Cortex of kidney (tissue), 1 donor: Measurements from ENCODE around the gene MUC4.
"Not testable (repeated sequence)": the region's sequence is repeated elsewhere in the genome, so short reads cannot be mapped to it uniquely, and the experiment has no call there.

Experiments used
- DNase-seq: peaks from one replicate; lab custom pipeline; 2025; lab: John Stamatoyannopoulos, UW

Gene MUC4

GRCh38 chr3:195761123-195761566 lies 50.6 kb downstream of the MUC4 start:
- no peak for DNase-seq

DNA sequence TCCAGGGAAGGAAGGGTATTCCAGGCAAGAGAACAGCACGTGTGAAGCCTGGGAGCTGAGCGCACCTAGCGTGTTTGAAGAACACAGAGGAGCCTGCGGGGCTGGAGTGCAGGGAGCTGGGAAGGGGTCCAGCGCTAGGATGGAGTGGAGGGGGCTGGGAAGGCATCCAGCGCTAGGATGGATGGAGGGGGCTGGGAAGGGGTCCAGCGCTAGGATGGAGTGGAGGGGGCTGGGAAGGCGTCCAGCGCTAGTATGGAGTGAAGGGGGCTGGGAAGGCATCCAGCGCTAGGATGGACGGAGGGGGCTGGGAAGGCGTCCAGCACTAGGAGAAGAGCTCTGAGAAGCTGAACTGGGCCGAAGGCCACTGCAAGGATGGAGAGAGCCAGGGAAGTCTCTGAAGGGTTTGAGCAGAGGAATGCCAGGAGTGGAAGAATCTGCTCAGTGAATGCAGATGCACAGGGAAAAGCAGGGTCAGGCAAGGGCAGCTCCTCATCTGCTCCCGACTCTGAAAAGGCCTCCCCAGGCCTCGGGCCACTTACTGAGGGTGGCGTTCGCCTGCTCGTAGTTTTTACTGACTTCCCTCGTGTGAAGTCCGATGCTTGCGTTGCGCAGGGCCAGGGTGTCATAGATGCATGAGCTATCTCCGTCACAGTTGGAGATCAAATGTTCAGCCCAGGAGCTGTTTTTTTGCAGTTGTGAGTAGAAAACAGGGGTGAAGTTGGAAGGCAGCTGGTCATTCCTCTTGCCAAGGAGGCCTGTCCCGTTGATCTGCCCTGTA lies 51.2 kb downstream of the MUC4 start:
- DNase-seq: no peak

DNA sequence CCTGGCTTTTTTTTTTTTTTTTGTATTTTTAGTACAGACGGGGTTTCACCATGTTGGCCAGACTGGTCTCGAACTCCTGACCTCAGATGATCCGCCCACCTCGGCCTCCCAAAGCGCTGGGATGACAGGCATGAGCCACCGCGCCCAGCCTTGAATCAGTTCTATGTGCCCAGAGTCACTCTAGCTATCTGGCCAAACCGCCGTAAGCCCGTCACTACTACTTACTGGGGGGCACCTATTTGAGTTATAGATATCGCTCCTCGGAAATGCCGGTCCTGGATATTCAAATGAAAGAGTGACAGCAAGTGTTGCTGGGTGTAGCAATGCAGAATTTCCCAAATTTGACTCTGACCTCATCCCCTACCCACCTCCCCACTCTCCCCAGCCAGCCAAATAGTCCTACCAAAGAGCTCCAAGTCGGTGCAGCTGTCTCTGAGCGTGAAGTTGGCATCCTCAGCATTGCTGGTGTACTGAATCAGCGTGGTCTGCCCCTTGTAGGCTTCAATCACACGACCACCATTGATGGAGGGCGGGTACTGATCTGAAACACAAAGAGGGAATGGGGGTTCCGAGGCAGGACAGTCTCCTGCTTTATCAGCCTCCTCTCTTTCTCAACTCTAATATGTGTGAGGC lies 52.9 kb downstream of the MUC4 start:
- no peak for DNase-seq

DNA sequence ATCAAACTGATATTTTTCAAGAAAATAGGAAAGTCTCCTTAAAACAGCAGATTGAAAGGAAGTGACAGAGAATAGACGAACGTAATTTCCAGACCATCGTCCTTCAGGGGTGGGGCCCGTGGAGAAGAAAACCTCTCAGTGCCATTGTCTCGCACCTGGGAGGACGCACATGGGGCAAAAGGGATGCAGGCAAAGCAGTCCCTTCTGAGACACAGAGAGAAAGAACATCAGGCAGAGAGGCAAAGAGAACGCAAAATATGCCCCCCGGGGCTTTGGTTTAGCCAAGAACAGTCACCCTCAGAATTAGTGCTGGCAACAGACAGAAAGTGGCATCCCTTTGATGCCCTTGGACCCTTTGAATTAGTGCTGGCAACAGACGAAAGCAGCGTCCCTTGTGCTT lies 53.9 kb downstream of the MUC4 start:
- DNase-seq: no peak

GRCh38 chr3:195757438-195757770 lies 54.3 kb downstream of the MUC4 start:
- DNase-seq: no peak

DNA sequence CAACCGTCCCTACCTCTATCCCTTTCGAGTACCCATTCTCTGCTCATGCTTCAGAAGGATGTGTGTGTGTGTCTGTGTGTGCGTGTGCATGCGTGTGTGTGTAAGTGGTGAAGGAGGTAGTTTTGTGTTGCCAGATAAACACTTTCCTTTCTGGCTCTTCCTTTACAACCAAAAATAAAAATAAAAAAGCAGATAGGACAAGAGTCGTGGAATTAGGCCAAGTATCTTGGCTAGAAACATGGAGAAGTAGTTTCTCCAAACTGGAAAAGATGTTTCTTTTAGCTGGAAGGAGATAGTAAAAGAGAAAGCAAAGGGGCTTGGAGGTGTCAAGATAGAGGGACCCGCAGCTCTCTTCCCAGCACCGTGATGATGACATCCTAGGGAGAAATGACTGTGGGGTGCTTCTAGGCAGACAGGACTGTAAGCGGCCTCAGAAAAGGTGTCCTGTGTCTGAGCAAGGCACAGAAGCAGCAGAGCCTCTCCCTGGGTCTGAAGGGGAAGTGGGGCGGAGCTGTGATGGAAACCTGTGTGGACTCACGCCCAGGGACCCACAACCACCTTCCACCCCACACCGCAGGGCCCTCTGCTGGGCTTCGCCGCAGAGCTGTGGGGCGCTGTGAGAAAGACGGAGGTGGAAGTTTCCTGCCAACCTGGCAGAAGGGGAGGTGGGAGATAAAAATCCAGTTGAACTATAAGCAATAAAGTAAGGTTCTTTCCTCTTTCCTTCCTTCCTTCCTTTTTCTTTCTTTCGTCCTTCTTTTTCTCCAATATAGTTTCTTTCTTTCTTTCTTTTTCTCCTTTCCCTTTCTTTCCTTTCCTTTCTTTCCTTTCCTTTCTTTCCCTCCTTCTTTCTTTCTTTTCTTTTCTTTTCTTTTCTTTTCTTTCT lies 55.7 kb downstream of the MUC4 start:
- DNase-seq: no peak

GRCh38 chr3:195755391-195755790 lies 56.3 kb downstream of the MUC4 start:
- DNase-seq: no peak

- no peak for DNase-seq
Measured at GRCh38 chr3:195754906-195755305, 56.8 kb downstream of the MUC4 start.

DNA sequence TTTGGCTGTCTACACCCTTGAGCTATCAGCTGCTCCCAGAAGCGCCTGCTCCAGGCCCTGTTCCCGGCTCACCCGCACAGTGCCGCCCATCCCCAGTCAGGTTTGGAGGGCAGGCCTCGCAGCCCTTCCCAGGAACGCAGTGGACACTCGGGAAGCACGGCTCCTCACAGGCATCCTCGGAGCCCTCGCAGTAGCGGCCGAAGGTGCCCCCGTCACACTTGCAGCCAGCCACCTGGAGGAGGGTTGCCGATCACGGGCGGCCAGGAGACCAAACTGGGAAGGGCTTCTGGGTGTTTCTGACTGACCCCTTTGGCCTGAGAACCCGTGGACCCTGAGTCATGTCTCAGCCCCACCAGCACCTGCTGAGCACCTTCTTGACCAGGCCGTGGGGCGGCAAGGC lies 57.6 kb downstream of the MUC4 start:
- no peak for DNase-seq

- no peak for DNase-seq
Measured at GRCh38 chr3:195753581-195753980, 58.1 kb downstream of the MUC4 start.

DNA sequence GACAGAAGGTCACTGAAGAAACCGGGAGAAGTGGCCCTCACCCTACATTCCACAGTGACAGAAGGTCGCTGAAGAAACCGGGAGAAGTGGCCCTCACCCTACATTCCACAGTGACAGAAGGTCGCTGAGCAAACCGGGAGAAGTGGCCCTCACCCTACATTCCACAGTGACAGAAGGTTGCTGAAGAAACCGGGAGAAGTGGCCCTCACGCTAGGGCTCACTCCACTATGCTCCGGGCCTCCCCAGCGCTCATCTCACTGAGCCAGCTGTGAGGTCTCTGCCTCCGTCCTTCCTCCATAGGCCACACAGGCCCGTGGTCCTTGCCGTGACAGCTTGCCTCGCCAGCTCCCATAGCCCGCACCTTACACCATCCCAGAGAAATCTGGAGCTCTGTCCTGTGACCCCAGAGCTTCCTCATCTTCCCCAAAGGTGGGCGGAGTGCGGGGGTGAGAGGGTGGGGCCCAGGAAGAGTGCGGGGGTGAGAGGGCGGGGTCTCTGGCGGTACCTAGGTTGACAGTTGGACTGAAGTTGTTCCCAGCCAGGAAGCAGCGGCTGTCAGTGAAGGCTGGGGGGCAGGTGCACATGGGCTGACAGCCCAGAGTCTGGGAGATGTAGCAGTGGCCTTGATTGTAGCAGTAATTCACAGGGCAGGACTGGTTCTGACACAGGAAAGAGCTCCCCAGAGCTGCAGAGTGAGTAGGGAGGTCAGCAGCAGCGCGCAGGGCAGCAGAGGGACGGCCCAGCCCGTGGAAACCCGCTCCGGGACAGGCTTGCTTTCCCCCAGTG lies 59.0 kb downstream of the MUC4 start:
- no peak for DNase-seq

GRCh38 chr3:195752066-195752465 lies 59.7 kb downstream of the MUC4 start:
- no peak for DNase-seq

GRCh38 chr3:195751560-195751959 lies 60.2 kb downstream of the MUC4 start:
- DNase-seq: no peak

GRCh38 chr3:195750797-195751520 lies 60.8 kb downstream of the MUC4 start:
- DNase-seq: no peak

GRCh38 chr3:195749101-195749500 lies 62.6 kb downstream of the MUC4 start:
- DNase-seq: not testable (repeated sequence)

DNA sequence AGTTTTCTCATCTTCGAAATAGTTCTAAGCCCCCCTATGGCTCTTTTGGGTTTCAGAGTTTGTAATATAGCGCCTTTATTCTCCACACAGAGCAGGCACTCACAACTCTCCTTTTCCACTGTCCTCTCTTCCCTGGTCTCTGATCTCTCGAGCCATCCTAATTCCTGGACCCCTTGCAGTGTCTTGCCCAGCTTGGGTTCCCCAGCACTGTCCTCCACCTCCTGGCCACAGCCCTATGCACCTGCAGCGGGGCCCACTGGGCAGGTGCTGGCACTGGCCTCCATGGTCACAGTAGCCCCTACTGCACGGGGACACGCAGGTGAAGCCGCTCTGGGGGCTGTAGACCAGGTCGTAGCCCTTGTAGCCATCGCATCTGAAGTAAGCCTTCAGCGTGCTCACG lies 63.1 kb downstream of the MUC4 start:
- no peak for DNase-seq

DNA sequence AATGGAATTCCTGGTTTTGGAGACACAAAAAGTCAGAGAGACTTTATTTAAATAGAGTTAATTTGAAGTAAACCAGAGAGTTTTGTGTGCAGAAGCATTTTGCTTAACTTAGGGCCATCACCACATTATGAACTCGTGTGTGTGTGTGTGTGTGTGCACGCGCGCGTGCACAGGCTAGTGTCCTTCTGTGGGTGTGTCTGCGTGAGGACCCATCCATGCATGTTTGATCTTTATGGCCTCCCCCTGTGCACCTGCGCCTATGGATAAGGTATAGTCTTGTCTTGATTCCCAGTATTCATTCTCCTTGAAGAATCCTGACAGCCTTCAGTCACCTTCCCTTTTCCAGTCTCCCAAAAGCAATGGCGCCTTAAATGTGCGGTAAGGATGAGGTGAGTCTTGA lies 65.0 kb downstream of the MUC4 start:
- no peak for DNase-seq

- DNase-seq: no peak
Measured at GRCh38 chr3:195746346-195746745, 65.4 kb downstream of the MUC4 start.

- DNase-seq: no peak
Measured at GRCh38 chr3:195744437-195744836, 67.3 kb downstream of the MUC4 start.

- no peak for DNase-seq
Measured at GRCh38 chr3:195739561-195740111, 72.1 kb downstream of the MUC4 start.
